ENCODE results near the gene EXOC2.

EXOC2 gene

GRCh38 chr6:652865-653264 lies 40.1 kb downstream of the EXOC2 start:
- H3K4me1 ChIP-seq (ENCODE audit: control insufficient read depth, insufficient read depth, low read length), result peaks cover 23% of the 10 kb centered on the region

GRCh38 chr6:650098-650497 lies 42.8 kb downstream of the EXOC2 start:
- Histone ChIP-seq H3K27me3 (ENCODE audit: control insufficient read depth, insufficient read depth, low read length) (no peaks in the 10 kb centered on the region), H3K9me3 (ENCODE audit: control insufficient read depth, insufficient read depth, low read depth, low read length) (no peaks in the 10 kb centered on the region), H3K27ac (ENCODE audit: low read depth, low read length) (no peak overlapping the region), H3K4me1 (ENCODE audit: control insufficient read depth, insufficient read depth, low read length) (peaks cover 10% of the 10 kb centered on the region; the same call in 1 of the 2 replicates), H3K9ac (ENCODE audit: low read length) (no peak overlapping the region), H3K4me3 (ENCODE audit: low read depth, low read length) (no peak overlapping the region), H3K36me3 (ENCODE audit: control insufficient read depth, insufficient read depth, low read length) (0 out of 2 replicates have a peak, but pooled peaks cover 3% of the 10 kb centered on the region)

More at GRCh38 chr6:652865-653264, 40.1 kb downstream of the EXOC2 start:
- Histone ChIP-seq H3K4me3 (ENCODE audit: low read depth, low read length) (no peak overlapping the region), H3K9me3 (ENCODE audit: control insufficient read depth, insufficient read depth, low read depth, low read length) (no peaks in the 10 kb centered on the region), H3K9ac (ENCODE audit: low read length) (no peak overlapping the region), H3K36me3 (ENCODE audit: control insufficient read depth, insufficient read depth, low read length) (peaks cover 7% of the 10 kb centered on the region), H3K27me3 (ENCODE audit: control insufficient read depth, insufficient read depth, low read length) (no peaks in the 10 kb centered on the region), H3K27ac (ENCODE audit: low read depth, low read length) (no peak overlapping the region)

GRCh38 chr6:642805-643204 lies 50.1 kb downstream of the EXOC2 start:
- Histone ChIP-seq H3K27ac (ENCODE audit: low read depth, low read length) (no peak overlapping the region), H3K27me3 (ENCODE audit: control insufficient read depth, insufficient read depth, low read length) (no peaks in the 10 kb centered on the region), H3K4me3 (ENCODE audit: low read depth, low read length) (no peak overlapping the region), H3K9me3 (ENCODE audit: control insufficient read depth, insufficient read depth, low read depth, low read length) (peaks cover 9% of the 10 kb centered on the region; the same call in 1 of the 2 replicates), H3K4me1 (ENCODE audit: control insufficient read depth, insufficient read depth, low read length) (no peaks in the 10 kb centered on the region; the same call in 1 of the 2 replicates), H3K9ac (ENCODE audit: low read length) (no peak overlapping the region), H3K36me3 (ENCODE audit: control insufficient read depth, insufficient read depth, low read length) (peaks cover 2% of the 10 kb centered on the region; the same call in 1 of the 2 replicates)

- H3K27me3 ChIP-seq (ENCODE audit: control insufficient read depth, insufficient read depth, low read length), result no peaks in the 10 kb centered on the region
- no peaks in the 10 kb centered on the region for H3K4me1 ChIP-seq (ENCODE audit: control insufficient read depth, insufficient read depth, low read length)
These were observed 51.5 kb downstream of the EXOC2 start for GRCh38 chr6:641225-641985.

GRCh38 chr6:636488-636887 lies 56.5 kb downstream of the EXOC2 start:
- Histone ChIP-seq H3K9me3 (ENCODE audit: control insufficient read depth, insufficient read depth, low read depth, low read length) (peaks cover under 1% of the 10 kb centered on the region; the same call in 1 of the 2 replicates), H3K27ac (ENCODE audit: low read depth, low read length) (no peak overlapping the region), H3K36me3 (ENCODE audit: control insufficient read depth, insufficient read depth, low read length) (peaks cover 14% of the 10 kb centered on the region), H3K9ac (ENCODE audit: low read length) (no peak overlapping the region), H3K4me1 (ENCODE audit: control insufficient read depth, insufficient read depth, low read length) (no peaks in the 10 kb centered on the region), H3K27me3 (ENCODE audit: control insufficient read depth, insufficient read depth, low read length) (no peaks in the 10 kb centered on the region), H3K4me3 (ENCODE audit: low read depth, low read length) (no peak overlapping the region)

More at GRCh38 chr6:641225-641985, 51.5 kb downstream of the EXOC2 start:
- Histone ChIP-seq H3K9me3 (ENCODE audit: control insufficient read depth, insufficient read depth, low read depth, low read length) (peaks cover 9% of the 10 kb centered on the region; the same call in 1 of the 2 replicates), H3K9ac (ENCODE audit: low read length) (no peak overlapping the region), H3K36me3 (ENCODE audit: control insufficient read depth, insufficient read depth, low read length) (peaks cover 15% of the 10 kb centered on the region), H3K4me3 (ENCODE audit: low read depth, low read length) (no peak overlapping the region), H3K27ac (ENCODE audit: low read depth, low read length) (no peak overlapping the region)

GRCh38 chr6:635233-635632 lies 57.7 kb downstream of the EXOC2 start:
- Histone ChIP-seq H3K4me1 (ENCODE audit: control insufficient read depth, insufficient read depth, low read length) (no peaks in the 10 kb centered on the region), H3K9ac (ENCODE audit: low read length) (no peak overlapping the region), H3K9me3 (ENCODE audit: control insufficient read depth, insufficient read depth, low read depth, low read length) (no peaks in the 10 kb centered on the region), H3K36me3 (ENCODE audit: control insufficient read depth, insufficient read depth, low read length) (peaks cover 14% of the 10 kb centered on the region), H3K27ac (ENCODE audit: low read depth, low read length) (no peak overlapping the region), H3K27me3 (ENCODE audit: control insufficient read depth, insufficient read depth, low read length) (no peaks in the 10 kb centered on the region), H3K4me3 (ENCODE audit: low read depth, low read length) (no peak overlapping the region)

GRCh38 chr6:633611-634010 lies 59.3 kb downstream of the EXOC2 start:
- peaks cover 17% of the 10 kb centered on the region for H3K36me3 ChIP-seq (ENCODE audit: control insufficient read depth, insufficient read depth, low read length)
- no peak overlapping the region for H3K27ac ChIP-seq (ENCODE audit: low read depth, low read length)
- no peaks in the 10 kb centered on the region for H3K27me3 ChIP-seq (ENCODE audit: control insufficient read depth, insufficient read depth, low read length)
- no peaks in the 10 kb centered on the region for H3K4me1 ChIP-seq (ENCODE audit: control insufficient read depth, insufficient read depth, low read length)
- no peak overlapping the region for H3K9ac ChIP-seq (ENCODE audit: low read length)
- H3K4me3 ChIP-seq (ENCODE audit: low read depth, low read length), result no peak overlapping the region
- no peaks in the 10 kb centered on the region for H3K9me3 ChIP-seq (ENCODE audit: control insufficient read depth, insufficient read depth, low read depth, low read length)

GRCh38 chr6:628766-629165 lies 64.2 kb downstream of the EXOC2 start:
- Histone ChIP-seq H3K27me3 (ENCODE audit: control insufficient read depth, insufficient read depth, low read length) (no peaks in the 10 kb centered on the region), H3K27ac (ENCODE audit: low read depth, low read length) (no peak overlapping the region), H3K36me3 (ENCODE audit: control insufficient read depth, insufficient read depth, low read length) (peaks cover 3% of the 10 kb centered on the region), H3K4me3 (ENCODE audit: low read depth, low read length) (no peak overlapping the region), H3K4me1 (ENCODE audit: control insufficient read depth, insufficient read depth, low read length) (peaks cover 15% of the 10 kb centered on the region), H3K9me3 (ENCODE audit: control insufficient read depth, insufficient read depth, low read depth, low read length) (no peaks in the 10 kb centered on the region), H3K9ac (ENCODE audit: low read length) (no peak overlapping the region)

GRCh38 chr6:626236-626635 lies 66.7 kb downstream of the EXOC2 start:
- no peak overlapping the region for H3K27ac ChIP-seq (ENCODE audit: low read depth, low read length)
- peaks cover 9% of the 10 kb centered on the region; the same call in 1 of the 2 replicates for H3K36me3 ChIP-seq (ENCODE audit: control insufficient read depth, insufficient read depth, low read length)
- no peaks in the 10 kb centered on the region for H3K27me3 ChIP-seq (ENCODE audit: control insufficient read depth, insufficient read depth, low read length)
- H3K9ac ChIP-seq (ENCODE audit: low read length), result no peak overlapping the region
- no peak overlapping the region for H3K4me3 ChIP-seq (ENCODE audit: low read depth, low read length)
- peaks cover 15% of the 10 kb centered on the region for H3K4me1 ChIP-seq (ENCODE audit: control insufficient read depth, insufficient read depth, low read length)
- H3K9me3 ChIP-seq (ENCODE audit: control insufficient read depth, insufficient read depth, low read depth, low read length), result no peaks in the 10 kb centered on the region

- Histone ChIP-seq H3K27me3 (ENCODE audit: control insufficient read depth, insufficient read depth, low read length) (no peaks in the 10 kb centered on the region), H3K27ac (ENCODE audit: low read depth, low read length) (no peak overlapping the region), H3K36me3 (ENCODE audit: control insufficient read depth, insufficient read depth, low read length) (peaks cover 10% of the 10 kb centered on the region; the same call in 1 of the 2 replicates), H3K4me1 (ENCODE audit: control insufficient read depth, insufficient read depth, low read length) (peaks cover 15% of the 10 kb centered on the region), H3K4me3 (ENCODE audit: low read depth, low read length) (no peak overlapping the region), H3K9ac (ENCODE audit: low read length) (no peak overlapping the region), H3K9me3 (ENCODE audit: control insufficient read depth, insufficient read depth, low read depth, low read length) (no peaks in the 10 kb centered on the region)
These were observed 68.0 kb downstream of the EXOC2 start for GRCh38 chr6:624979-625378.

- Histone ChIP-seq H3K27me3 (ENCODE audit: control insufficient read depth, insufficient read depth, low read length) (no peaks in the 10 kb centered on the region), H3K36me3 (ENCODE audit: control insufficient read depth, insufficient read depth, low read length) (peaks cover 12% of the 10 kb centered on the region; the same call in 1 of the 2 replicates), H3K9me3 (ENCODE audit: control insufficient read depth, insufficient read depth, low read depth, low read length) (no peaks in the 10 kb centered on the region), H3K27ac (ENCODE audit: low read depth, low read length) (no peak overlapping the region), H3K9ac (ENCODE audit: low read length) (no peak overlapping the region), H3K4me3 (ENCODE audit: low read depth, low read length) (no peak overlapping the region), H3K4me1 (ENCODE audit: control insufficient read depth, insufficient read depth, low read length) (peaks cover 15% of the 10 kb centered on the region)
These were observed 70.5 kb downstream of the EXOC2 start for GRCh38 chr6:622462-622861.

Data from HUES6 (cell line).